Coronary artery (tissue), 2 donors: ENCODE data around the gene MYBBP1A.
"Not testable (repeated sequence)": the region's sequence is repeated elsewhere in the genome, so short reads cannot be mapped to it uniquely, and the experiment has no call there.

Experiments used
- DNase-seq: peaks from one replicate; pipeline ENCODE4 v3.0.0-alpha.2; 2017; ENCODE audit warnings: low spot score
- H3K27ac ChIP-seq, 2 donors: fragments of 200-600 bp; sonication (generic); one replicate each; pipeline ENCODE4 v1.5.1; 2016 to 2019
- H3K4me3 ChIP-seq: fragments of 200-600 bp; sonication (generic); 2 replicates; pipeline ENCODE4 v1.5.1; 2016; ENCODE audit warnings: mild to moderate bottlenecking, moderate library complexity
- TF ChIP-seq, protein P1 (sequence below): fragments of 200-600 bp; sonication (generic); IDR thresholded peaks from one replicate; pipeline ENCODE4 v1.5.1; 2019; ENCODE audit warnings: antibody characterized with exemption

The MYBBP1A gene

DNA sequence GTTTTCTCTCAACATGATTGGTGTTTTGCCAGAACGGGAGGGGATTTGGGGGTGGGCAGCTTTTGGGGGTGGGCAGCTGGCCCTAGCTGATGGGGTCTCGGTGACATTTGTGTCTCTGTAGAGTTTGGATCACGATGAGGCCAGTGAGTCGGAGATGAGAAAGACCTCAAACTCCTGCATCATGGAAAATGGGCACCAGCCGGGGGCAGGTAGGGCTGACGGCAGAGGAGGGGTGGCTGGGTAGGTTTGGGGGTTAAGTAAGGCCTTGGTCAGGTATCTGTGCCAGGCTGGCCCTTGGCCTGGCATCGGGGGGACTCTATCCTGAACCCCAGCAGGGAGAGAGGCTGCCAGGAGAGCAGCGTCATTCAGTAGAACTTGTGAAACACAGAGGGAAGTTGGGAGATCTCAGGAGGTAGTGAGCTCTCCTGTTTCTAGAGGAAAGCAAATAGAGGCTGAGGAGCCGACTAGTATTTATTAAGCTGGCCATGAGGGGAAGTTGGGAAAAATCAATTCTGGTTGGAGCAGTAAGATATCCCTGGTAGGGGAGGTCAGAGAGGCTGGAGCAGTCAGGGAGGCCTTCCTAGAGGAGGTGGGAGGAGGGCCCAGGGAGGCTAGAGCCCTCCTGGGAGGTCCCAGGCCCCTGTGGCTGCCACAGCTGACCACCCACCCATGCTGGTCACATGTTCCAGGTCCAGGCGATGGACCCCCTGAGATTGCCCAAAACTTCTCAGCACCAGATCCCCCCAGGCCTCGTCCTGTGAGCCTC is 37.2 kb upstream of the MYBBP1A start:
- no peak overlapping the region for H3K27ac ChIP-seq
- no peak for DNase-seq
- no peak overlapping the region for H3K4me3 ChIP-seq
- TF ChIP-seq, protein P1, sequence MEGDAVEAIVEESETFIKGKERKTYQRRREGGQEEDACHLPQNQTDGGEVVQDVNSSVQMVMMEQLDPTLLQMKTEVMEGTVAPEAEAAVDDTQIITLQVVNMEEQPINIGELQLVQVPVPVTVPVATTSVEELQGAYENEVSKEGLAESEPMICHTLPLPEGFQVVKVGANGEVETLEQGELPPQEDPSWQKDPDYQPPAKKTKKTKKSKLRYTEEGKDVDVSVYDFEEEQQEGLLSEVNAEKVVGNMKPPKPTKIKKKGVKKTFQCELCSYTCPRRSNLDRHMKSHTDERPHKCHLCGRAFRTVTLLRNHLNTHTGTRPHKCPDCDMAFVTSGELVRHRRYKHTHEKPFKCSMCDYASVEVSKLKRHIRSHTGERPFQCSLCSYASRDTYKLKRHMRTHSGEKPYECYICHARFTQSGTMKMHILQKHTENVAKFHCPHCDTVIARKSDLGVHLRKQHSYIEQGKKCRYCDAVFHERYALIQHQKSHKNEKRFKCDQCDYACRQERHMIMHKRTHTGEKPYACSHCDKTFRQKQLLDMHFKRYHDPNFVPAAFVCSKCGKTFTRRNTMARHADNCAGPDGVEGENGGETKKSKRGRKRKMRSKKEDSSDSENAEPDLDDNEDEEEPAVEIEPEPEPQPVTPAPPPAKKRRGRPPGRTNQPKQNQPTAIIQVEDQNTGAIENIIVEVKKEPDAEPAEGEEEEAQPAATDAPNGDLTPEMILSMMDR, result no peak

DNA sequence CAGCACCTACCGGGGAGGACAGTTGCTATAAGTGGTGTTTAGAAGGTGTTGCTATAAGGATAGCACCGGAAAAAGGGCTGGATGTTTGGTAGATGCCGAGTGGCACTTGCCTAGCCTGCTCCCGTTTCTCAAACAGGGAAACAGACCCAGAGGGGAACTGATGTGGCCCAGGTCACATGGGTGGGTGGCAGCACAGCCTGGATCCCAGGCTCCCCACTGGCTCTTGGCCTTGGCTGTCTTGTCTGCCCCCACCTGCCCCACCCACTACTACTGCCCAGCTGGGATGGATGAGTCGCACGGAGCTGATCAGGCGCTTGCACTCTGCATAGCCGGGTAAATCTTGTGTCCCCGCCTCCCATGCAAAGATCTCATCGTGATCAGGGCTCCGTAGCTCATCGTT is 36.3 kb upstream of the MYBBP1A start:
- no peak overlapping the region for H3K27ac ChIP-seq
- TF ChIP-seq, protein P1, result no peak
- no peak for DNase-seq
- H3K4me3 ChIP-seq, result no peak overlapping the region

DNA sequence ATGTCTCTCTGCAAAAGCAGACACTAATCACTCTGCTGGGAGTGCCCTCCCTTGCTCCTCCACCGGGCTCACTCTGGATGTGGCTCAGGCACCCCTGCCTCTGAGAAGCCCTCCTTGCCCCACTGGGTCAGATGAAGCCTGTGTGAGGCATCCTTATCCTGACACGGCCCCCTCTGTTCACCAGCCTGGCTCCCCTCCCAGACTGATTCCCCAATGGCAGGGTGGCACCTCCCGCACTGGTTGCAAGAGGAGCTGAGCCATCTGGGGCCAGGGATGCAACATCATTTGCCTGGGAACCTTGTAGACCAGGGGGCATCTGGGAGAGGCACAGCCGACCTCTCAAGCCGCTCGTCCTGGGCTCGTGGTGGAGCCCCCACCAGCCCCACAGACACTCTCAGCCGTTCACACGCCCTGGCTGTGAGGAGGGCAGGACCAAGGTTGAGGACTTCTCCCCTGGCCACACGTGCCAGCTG is 35.8 kb upstream of the MYBBP1A start:
- Histone ChIP-seq H3K4me3 (no peak overlapping the region), H3K27ac (no peak overlapping the region)
- TF ChIP-seq, protein P1, result no peak
- DNase-seq, result no peak

DNA sequence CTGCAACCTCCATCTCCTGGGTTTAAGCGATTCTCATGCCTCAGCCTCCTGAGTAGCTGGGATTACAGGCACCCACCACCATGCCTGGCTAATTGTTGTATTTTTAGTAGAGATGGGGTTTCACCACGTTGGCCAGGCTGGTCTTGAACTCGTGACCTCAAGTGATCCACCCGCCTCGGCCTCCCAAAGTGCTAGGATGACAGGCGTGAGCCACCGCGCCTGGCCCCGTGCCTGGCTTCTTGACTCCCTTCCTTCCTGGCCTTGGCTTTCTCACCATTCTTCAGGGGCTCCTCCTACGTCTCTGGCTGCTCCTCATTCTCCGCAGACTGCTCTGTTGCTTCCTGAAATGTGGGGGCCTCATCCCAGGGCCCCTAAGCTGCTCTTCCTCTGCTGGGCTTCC is 34.9 kb upstream of the MYBBP1A start:
- not testable (repeated sequence) for DNase-seq, H3K27ac ChIP-seq, H3K4me3 ChIP-seq

DNA sequence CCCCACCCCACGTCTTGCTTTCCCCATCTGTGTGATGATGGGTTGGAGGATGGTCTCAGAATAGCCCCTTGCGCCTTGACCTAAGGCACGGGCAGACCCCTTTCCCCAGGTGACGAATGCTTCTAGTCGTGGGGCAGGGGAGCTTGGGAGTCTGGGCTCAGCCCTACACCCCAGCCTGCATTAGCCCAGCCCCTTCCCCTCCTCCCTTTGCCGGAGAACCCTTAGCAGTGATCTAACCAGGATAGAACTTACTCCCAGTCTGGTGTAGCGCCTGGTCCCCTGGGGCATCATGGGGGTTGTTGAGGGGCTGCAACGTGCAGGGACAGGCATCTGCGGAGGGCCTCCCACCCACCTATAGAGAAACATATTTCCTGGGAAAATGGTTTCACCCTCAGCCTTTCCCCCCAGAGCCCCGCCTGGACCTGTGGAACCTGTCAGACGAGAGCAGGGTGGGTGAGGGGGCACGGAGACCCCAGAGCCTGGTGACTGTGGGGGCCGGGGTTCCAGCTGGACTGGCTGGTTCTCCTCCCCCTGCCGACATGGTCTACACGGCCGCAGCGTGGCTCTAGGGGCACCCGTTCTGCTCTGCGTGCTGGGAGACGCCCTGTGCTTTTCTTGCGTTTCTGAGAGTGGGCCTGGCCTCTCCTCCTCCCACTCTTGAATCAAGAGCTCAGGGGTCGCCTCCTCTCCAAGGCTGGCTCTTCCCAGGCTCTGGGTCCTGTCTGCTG is 33.9 kb upstream of the MYBBP1A start:
- TF ChIP-seq, protein P1, result no peak
- Histone ChIP-seq H3K27ac (no peak overlapping the region), H3K4me3 (no peak overlapping the region)
- DNase-seq, result no peak

DNA sequence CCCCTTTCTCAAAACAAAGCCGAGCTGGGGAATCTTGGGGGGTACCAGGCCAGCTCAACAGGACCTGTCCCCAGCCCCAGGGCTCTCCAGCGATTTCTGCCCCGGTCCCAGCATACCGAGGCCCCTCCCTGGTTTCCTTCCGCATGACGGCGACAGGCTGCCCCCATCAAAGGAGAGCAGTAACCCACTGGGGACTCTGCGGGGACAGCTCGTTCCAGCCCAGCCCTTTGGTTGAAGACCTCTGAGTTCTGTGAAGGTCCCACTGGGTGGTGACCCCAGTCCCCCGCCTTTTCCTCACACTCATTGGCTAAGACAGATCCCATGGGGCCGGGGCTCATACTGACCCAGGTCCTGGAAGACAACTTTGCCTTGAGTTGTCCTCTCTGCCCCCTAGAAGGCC is 33.2 kb upstream of the MYBBP1A start:
- Histone ChIP-seq H3K27ac (peak overlapping the region in 1 of 2 donors; percentile 1), H3K4me3 (no peak overlapping the region)
- no peak for DNase-seq
- TF ChIP-seq, protein P1, result no peak

DNA sequence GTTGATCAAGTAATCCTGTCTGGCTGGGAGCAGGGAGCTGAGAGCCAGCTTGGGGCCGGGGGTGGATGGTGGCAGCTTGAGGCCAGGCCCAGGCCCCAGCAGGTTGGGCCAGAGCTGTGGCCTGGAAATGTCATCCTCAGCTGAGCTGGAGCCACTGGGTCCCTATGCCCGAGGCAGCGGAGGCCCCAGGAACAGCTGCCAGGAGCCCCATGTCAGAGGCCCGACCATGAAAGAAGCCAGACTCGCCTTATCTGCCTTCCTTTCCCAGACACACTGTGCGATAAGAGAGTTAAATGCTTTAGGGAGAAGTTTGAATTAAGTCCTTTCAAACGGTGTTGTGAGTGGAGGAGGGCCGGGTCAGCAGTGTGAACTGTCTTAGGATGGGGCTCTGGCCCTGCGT is 32.6 kb upstream of the MYBBP1A start:
- no peak for DNase-seq
- TF ChIP-seq, protein P1, result no peak
- H3K4me3 ChIP-seq, result no peak overlapping the region
- H3K27ac ChIP-seq, result peak overlapping the region in 1 of 2 donors; percentile 1
